ENCODE measurements around the gene NTM.

DNA sequence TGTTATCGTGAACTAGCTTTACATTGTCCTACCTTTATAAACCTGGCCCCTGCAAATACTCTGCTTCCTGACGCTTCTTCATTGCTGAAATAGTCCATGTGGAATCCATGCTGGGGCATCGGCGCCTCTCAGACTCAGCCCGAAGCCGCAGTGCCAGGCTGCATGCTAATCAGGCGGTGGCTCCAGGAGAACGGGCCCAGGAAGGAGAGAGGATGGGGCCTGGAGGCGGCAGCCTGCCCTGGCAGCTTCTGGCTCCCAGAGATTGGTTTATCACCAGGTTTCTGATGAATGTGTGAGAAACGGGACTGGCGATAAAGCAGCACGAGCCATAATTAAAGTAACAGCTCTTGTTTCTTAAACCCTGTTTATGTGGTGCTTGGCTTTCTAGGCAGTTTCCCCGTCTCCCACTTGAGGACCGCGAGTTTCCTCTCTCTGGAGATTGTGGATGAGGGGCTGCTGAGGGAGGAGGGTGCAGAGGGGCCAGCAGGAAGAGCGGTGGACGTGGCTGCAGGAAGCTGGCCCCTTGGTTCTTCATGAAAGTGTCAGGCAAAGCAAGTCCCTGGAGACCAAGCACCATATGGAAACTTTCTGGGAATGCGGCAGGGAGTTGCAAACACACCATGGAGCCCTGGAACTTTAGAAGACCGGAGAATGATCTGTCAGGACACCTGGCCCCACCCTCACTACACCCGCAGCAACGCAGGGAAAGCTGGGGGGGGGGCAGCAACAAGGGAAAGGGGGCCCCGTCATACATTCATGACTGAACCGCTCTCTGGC is 93.4 kb downstream of the NTM start:
- TF ChIP-seq, protein P1, sequence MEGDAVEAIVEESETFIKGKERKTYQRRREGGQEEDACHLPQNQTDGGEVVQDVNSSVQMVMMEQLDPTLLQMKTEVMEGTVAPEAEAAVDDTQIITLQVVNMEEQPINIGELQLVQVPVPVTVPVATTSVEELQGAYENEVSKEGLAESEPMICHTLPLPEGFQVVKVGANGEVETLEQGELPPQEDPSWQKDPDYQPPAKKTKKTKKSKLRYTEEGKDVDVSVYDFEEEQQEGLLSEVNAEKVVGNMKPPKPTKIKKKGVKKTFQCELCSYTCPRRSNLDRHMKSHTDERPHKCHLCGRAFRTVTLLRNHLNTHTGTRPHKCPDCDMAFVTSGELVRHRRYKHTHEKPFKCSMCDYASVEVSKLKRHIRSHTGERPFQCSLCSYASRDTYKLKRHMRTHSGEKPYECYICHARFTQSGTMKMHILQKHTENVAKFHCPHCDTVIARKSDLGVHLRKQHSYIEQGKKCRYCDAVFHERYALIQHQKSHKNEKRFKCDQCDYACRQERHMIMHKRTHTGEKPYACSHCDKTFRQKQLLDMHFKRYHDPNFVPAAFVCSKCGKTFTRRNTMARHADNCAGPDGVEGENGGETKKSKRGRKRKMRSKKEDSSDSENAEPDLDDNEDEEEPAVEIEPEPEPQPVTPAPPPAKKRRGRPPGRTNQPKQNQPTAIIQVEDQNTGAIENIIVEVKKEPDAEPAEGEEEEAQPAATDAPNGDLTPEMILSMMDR (conservative IDR thresholded peaks at IDR 0.05; ENCODE audit: low read depth, low read length), result no peak
- TF ChIP-seq EZH2 (IDR thresholded peaks at IDR 0.05; ENCODE audit: borderline replicate concordance, low read depth, low read length, poor library complexity, severe bottlenecking), result no peak
